Activated T-cell treated with anti-CD3 and anti-CD28 coated beads, Interleukin-2, amount 50 U/mL, for 4 hours (primary cell): ENCODE data around the gene CAMTA1. TPM values are rescaled to one million over a fixed set of nuclear protein-coding genes. Genes with fewer than 3 reads are reported as not detected.

Experiments
- ATAC-seq, 2 donors: fragments of 200-7000 bp; cut with Tn5 transposase; one replicate each; pipeline ENCODE4 v1.10.0; 2021
- DNase-seq: peaks from one replicate; pipeline ENCODE4 v3.0.0-alpha.2; 2020
- H3K27me3 Mint-ChIP-seq: one replicate; pipeline ENCODE4 v1.8.0; 2021; ENCODE audit warnings: low read depth, mixed read lengths
- H3K36me3 Mint-ChIP-seq: one replicate; pipeline ENCODE4 v1.8.0; 2022; ENCODE audit warnings: mixed read lengths; ENCODE audit not compliant: insufficient read depth
- H3K4me1 Mint-ChIP-seq: one replicate; pipeline ENCODE4 v1.8.0; 2021; ENCODE audit warnings: low read depth, mixed read lengths
- H3K4me3 Mint-ChIP-seq: one replicate; pipeline ENCODE4 v1.8.0; 2021; ENCODE audit warnings: mild to moderate bottlenecking, moderate library complexity, mixed read lengths
- H3K9me3 Mint-ChIP-seq: one replicate; pipeline ENCODE4 v1.8.0; 2021; ENCODE audit warnings: mixed read lengths
- total RNA-seq, 3 donors: library from RNA; stranded (reverse); gene quantifications; one replicate each; pipeline ENCODE4 v1.2.1, GENCODE V29; 2021

The CAMTA1 gene
- total RNA-seq, 3 donors from 2014 or later, result 47.5 to 50.3 (median 47.7) TPM

DNA sequence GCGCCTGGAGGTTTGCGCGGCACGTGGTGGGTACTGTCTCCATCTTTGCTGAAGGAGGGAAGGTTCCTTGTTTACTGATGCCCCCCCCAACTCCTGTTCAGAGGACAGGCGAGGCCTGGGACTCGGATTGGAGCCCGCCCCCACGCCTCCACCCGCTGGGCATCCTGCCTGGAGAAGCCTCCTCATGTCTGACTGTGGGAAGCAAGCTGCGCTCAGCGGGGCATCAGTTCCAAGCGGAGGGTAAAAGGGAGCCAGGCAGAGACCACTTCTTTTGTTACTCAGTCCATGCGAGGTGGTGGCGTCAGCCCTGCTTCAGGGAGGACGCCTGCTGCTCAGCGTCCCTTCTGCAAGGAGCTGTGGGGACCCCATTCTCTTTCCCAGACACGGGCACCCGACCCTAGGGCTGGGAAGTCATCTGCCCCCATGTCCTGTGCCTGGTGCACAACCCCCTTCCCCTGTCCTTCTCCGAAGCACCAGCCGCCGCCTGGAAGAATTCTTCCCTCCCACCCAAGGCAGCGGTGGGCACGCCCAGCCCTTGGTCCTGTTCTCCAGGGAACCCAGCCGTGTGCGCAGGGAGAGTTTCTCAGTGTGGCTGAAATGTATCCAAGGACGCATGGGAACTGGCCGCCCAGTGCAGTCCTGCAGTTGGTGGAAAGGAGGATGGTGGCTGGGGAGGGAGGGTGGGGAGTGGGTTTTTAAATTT, 414.0 kb downstream of the CAMTA1 start:
- Mint-ChIP-seq H3K4me3 (no peak overlapping the region), H3K27me3 (peaks cover 2% of the 10 kb centered on the region), H3K4me1 (no peaks in the 10 kb centered on the region), H3K36me3 (no peaks in the 10 kb centered on the region), H3K9me3 (peaks cover 9% of the 10 kb centered on the region)
- ATAC-seq (no peak), DNase-seq (no peak)

DNA sequence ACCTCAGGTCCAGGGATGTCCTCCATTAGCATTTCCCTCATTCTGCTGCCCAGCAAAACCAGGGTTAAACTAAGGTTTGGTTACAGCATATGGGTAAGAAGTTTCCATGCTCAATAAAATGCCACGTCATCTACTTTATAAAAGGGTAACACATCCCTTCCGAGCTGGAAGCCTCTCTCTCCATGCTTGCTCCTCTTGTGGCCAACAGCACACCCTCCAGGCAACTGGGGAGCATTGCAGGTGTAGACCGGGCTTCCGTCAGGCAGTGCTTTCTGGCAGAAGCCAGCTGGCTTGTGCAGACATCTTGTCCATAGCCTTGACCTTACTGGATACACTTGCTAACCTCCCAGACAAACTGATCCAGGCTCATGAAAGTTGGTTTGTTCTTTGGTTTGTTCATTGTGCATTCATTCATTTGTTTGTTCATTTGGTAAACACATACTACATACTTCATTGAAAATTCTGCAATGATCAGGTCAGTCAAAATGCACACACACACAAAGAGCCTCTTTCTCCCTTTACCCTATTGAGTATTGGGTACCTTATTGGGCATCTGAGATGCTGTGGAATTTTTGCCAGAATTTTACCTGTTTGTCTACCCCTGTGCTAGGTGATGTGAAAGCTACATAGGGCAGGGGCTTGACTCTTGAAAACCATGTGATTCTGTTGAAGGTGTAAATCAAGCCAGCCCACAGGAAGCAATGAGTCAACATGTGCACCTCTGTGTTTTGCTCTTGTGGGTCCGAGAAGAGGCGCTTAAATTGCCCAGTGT, 422.8 kb downstream of the CAMTA1 start:
- no peaks in the 10 kb centered on the region for H3K36me3 Mint-ChIP-seq
- no peaks in the 10 kb centered on the region for H3K4me1 Mint-ChIP-seq
- no peak overlapping the region for H3K4me3 Mint-ChIP-seq
- ATAC-seq, result no peak
- H3K27me3 Mint-ChIP-seq, result peaks cover 34% of the 10 kb centered on the region
- H3K9me3 Mint-ChIP-seq, result peaks cover 8% of the 10 kb centered on the region
- no peak for DNase-seq

DNA sequence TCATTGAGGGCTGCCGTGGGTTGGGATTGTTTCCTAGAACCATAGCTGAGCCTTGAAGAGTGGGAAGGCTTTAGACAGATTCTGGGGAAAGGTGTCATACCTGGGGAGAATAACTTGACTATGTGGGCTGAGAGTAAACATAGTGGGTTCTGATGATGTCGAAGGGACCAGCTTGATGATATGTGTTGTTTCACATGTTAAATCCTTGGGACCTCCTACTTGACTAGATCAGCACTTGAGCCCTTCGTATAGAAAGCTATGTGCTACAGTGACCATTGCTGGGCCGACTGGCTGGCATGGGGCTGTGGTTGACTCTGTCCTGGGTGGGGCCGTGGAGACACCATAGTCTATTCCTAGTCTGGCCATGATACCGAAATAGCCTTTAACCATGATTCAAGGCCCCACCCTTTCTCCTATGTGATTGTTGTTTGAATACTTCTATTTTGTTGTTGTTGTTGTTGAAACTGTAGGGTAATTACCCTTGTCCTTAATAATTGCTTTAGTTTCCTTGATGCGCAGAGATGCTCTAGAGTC, 423.5 kb downstream of the CAMTA1 start:
- no peak for ATAC-seq

DNA sequence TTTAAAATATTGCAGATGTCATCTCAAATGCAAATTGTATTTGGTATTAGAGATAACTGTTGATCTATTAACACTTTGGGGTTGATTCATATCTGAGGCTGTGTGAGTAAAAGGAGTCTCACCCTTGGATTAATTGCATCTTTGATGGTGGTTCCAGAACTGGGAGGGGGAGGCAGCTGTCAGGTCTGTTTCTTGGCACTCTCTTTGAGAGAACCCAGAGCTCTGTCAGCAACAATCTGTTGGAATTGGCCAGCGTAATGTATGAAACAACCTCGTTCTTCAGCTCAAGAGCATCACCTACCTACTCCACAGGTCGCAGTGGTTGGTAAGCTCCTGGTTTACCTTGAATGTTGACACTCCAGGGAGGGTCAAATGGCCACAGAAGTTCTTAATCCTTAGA, 424.1 kb downstream of the CAMTA1 start:
- Mint-ChIP-seq H3K36me3 (no peaks in the 10 kb centered on the region), H3K4me1 (no peaks in the 10 kb centered on the region), H3K27me3 (peaks cover 32% of the 10 kb centered on the region), H3K9me3 (peaks cover 4% of the 10 kb centered on the region), H3K4me3 (no peak overlapping the region)
- ATAC-seq (no peak), DNase-seq (no peak)

More for the DNA sequence above, 423.5 kb downstream of the CAMTA1 start:
- no peak for DNase-seq
- H3K4me3 Mint-ChIP-seq, result no peak overlapping the region
- peaks cover 4% of the 10 kb centered on the region for H3K9me3 Mint-ChIP-seq
- no peaks in the 10 kb centered on the region for H3K4me1 Mint-ChIP-seq
- H3K36me3 Mint-ChIP-seq, result no peaks in the 10 kb centered on the region
- H3K27me3 Mint-ChIP-seq, result peaks cover 34% of the 10 kb centered on the region

DNA sequence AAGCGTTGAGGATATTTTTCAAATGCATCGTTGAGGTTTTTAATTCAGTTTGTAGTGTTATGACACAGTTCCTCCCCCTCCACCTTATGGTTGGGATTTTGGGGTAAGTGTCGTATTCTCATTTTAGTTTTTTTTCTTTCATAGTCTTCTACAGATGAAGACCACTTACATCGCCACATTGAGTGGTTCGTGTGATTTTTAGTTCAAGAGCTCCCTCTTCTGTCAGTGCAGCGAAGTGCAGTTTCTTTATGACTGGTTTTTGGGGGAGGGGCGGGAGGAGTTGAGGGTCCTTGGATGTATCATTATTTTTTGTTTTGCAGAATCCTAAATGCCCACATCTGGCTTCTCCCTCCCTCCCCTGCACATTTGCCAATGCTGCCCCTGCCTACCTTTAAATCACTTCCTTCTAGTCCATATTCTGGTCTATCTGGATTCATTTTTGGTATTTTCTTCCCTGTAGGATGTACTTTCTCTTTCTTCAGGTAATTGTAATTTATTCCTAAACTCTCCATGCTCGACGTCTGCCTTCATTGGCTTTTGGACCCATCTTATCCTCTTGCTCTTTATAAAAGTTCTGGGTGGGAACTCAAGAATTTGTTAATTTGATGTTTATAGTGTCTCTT, 433.1 kb downstream of the CAMTA1 start:
- DNase-seq (no peak), ATAC-seq (no peak)
- peaks cover 26% of the 10 kb centered on the region for H3K27me3 Mint-ChIP-seq
- H3K9me3 Mint-ChIP-seq, result no peaks in the 10 kb centered on the region
- no peaks in the 10 kb centered on the region for H3K4me1 Mint-ChIP-seq
- H3K4me3 Mint-ChIP-seq, result no peak overlapping the region
- H3K36me3 Mint-ChIP-seq, result no peaks in the 10 kb centered on the region

DNA sequence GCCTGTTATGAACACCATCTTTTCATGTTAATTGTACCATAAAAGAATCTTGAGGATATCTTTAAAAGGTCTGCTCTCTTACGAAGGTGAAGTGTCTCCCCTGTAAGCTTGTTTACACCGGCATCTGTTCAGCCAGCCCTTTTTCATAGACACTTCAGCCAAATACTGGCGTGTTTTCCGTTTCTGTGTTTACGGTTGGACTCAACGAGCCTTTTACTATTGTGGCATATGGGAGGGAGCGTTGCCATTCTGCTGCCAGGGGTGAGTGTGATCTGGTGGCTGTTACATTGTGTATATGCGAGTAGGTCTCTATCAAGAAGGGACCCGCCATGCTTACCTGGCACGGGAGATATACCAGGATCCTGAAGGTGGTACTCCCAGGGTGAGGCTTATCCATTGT, 433.8 kb downstream of the CAMTA1 start:
- Mint-ChIP-seq H3K36me3 (no peaks in the 10 kb centered on the region), H3K9me3 (no peaks in the 10 kb centered on the region), H3K4me1 (no peaks in the 10 kb centered on the region), H3K27me3 (peaks cover 26% of the 10 kb centered on the region), H3K4me3 (no peak overlapping the region)
- ATAC-seq, result no peak
- no peak for DNase-seq

DNA sequence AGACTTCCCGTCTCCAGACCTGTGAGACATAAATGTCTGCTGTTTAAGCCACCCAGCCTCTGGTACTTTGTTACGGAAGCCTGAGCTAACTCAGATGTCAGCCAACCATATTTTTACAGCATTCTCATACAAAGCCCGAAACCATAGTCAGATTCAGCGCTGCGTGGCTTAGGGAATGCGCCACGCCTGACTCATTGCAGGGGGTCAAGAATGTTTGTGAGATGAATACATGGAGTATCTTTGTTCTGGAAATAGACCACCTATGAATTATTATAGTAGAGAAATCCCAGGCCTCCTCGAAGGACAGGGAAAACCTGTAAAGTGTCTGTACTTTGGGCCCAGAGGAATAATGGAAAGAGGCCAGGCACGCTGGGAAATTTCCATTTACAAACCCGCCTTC, 434.8 kb downstream of the CAMTA1 start:
- DNase-seq (no peak), ATAC-seq (no peak)
- peaks cover 23% of the 10 kb centered on the region for H3K27me3 Mint-ChIP-seq
- H3K4me3 Mint-ChIP-seq, result no peak overlapping the region
- no peaks in the 10 kb centered on the region for H3K36me3 Mint-ChIP-seq
- no peaks in the 10 kb centered on the region for H3K4me1 Mint-ChIP-seq
- no peaks in the 10 kb centered on the region for H3K9me3 Mint-ChIP-seq

DNA sequence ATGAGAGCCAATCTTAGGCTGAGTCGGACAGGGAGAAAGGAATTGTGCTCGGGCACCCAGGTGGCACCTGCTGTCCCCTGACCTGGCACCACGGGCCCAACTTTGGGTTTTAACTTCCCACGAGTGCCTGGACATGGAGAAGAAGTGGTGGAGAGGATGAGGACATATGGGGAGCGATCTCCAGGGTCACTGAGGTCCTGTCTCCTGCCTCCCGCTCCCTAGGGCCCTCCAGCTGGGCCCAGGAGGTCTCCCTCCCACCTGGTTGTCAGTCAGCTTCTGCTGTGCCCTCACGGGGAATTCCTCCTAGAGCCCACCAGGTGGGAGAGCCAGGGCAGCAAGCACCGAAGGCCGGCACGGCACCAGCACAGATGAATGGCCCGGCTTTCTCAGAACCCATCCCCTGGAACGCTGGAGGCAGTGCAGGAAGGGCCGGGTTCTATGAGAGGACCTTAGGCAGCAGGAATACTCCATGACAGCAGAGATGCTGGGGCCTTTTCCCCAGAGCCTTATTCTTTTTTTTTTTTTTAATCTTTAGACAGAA, 435.5 kb downstream of the CAMTA1 start:
- no peaks in the 10 kb centered on the region for H3K9me3 Mint-ChIP-seq
- DNase-seq (no peak), ATAC-seq (no peak)
- no peaks in the 10 kb centered on the region for H3K36me3 Mint-ChIP-seq
- no peaks in the 10 kb centered on the region for H3K4me1 Mint-ChIP-seq
- no peak overlapping the region for H3K4me3 Mint-ChIP-seq
- H3K27me3 Mint-ChIP-seq, result peaks cover 23% of the 10 kb centered on the region

DNA sequence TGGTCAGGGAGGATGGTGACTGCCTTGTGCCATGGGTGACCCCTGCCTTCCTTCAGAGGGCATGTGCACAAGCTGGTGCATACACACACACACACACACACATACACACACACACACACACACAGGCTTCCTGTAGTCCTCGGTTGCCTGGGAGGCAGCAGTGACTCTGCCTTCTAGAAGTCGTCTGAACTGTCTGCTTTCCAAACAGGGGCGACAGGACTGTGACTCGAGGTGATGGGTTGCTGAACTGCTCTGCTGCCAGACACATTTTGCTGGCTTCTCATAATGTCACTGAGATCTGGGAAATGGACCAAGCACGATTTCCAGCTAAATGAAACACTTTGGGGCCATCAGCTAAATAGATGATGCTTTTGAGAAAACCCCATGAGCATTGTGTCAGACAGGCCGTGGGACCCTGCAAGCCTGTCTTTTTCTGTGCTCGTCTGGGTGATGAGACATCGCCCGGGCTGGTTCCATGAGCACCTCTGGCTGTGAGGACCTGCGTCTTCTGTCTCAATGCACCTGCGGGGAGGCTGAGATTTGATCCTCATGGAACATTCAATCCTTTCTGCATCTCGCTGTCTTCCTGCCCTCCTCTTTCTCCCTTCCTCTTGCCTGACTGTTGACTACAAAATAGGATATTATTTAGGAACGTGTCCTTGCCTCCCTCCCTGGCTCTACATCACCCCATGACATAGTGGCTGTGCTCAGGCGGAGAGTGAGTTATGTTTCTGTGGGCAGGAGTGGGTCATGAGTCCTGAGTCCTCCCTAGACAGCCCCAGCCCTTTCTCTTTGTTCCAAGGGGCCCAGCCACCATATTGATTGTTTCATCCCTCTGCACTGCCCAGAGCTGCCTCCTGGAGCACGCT, 436.8 kb downstream of the CAMTA1 start:
- Mint-ChIP-seq H3K4me3 (no peak overlapping the region), H3K9me3 (no peaks in the 10 kb centered on the region), H3K4me1 (no peaks in the 10 kb centered on the region), H3K27me3 (peaks cover 13% of the 10 kb centered on the region), H3K36me3 (no peaks in the 10 kb centered on the region)
- ATAC-seq (no peak), DNase-seq (no peak)

DNA sequence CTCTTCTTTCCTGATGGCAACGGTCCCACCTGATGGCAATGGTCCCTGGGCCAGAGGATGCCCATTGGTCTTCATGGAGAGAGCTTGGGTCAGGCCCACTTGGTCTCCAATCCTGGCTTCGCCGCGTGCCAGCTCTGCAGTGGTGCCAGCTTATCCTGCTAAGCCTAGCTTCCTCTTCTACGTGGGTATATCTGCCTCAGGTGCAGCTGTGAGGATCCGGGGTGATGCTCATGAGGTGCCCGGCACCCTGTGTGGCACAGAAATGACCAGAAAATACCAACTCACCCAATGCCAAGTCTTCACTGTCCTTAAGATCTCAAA, 437.4 kb downstream of the CAMTA1 start:
- DNase-seq (no peak), ATAC-seq (no peak)
- Mint-ChIP-seq H3K27me3 (peaks cover 11% of the 10 kb centered on the region), H3K4me1 (no peaks in the 10 kb centered on the region), H3K36me3 (no peaks in the 10 kb centered on the region), H3K9me3 (no peaks in the 10 kb centered on the region), H3K4me3 (no peak overlapping the region)

DNA sequence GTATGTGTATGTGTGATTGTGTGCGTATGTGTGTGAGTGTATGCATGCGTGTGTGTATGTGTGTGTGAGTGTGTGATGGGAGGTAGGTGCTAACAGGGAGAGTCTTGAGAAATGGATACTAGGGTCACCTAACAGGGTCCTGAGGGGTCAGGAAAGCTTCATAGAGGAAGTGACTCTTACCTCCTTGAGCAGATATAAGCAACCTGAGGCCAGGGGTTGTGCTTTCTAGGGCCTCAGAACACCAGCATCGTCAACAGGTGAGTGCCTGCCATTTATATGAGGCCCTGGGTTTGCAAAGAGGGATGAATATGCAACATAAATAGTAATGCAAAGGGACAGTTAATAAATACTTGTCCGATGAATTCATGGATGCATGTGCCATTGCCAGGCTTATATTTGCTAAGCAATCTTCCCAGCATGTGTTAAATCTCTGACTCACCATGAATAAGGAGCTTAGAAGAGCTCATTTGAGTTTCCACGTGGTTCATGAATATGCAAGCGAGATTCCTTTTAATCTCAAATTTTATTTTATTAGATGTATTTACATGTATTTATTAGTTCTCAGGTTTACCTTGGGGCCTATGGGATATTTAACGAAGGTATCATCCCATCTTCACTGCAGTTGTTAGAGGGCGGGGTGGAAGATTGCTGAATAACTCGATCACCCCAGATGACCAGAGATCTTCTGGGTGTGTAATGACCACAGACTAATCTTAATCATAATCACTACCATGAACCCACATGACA, 438.3 kb downstream of the CAMTA1 start:
- DNase-seq, result no peak
- no peaks in the 10 kb centered on the region for H3K9me3 Mint-ChIP-seq
- no peak overlapping the region for H3K4me3 Mint-ChIP-seq
- ATAC-seq, result no peak
- peaks cover 11% of the 10 kb centered on the region for H3K27me3 Mint-ChIP-seq
- no peaks in the 10 kb centered on the region for H3K36me3 Mint-ChIP-seq
- H3K4me1 Mint-ChIP-seq, result no peaks in the 10 kb centered on the region

DNA sequence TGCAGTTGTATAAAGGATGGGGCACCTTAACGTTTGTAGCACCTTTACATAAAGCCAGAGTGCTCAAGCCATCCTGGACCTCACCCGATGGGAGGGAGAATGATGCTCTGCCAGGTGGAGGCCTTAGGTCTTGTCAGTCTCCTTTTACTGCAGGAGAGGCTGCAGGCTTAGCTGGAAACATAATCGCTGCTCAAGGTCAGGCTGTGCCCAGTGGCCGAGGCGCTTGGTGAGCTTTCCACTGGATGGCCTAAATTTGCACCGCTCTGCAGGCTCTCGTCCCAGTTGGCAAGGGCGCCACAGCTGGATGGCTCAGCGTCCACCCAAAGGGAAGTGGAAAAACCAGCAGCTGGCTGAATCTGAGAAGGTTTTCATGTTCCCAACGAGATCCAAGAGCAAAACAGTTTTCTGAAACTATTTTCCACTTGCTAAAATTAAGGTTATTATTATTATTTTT, 438.9 kb downstream of the CAMTA1 start:
- H3K4me1 Mint-ChIP-seq, result no peaks in the 10 kb centered on the region
- ATAC-seq (no peak), DNase-seq (no peak)
- no peaks in the 10 kb centered on the region for H3K9me3 Mint-ChIP-seq
- no peaks in the 10 kb centered on the region for H3K36me3 Mint-ChIP-seq
- H3K27me3 Mint-ChIP-seq, result peaks cover 8% of the 10 kb centered on the region
- H3K4me3 Mint-ChIP-seq, result no peak overlapping the region

DNA sequence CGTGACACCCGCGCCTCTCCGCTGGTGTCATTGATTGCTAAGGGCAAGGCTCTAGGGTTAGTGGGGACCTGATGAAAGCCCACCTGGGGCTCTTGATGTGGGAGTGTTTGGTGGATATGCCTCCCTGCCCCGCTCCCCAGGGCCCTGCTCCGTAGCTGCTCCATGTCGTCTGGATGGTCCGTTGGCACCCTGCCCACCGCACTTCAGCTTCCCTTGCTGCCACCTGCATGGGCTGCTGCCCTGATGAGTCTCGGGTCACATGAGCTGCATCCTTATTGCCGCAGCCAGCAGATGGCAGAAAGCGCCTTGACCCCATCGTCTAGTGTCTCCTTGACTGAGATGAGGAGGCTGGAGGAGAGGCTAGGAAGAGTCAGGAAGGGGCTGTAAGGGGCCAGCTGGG, 439.4 kb downstream of the CAMTA1 start:
- H3K4me1 Mint-ChIP-seq, result no peaks in the 10 kb centered on the region
- ATAC-seq, result no peak
- H3K36me3 Mint-ChIP-seq, result no peaks in the 10 kb centered on the region
- peaks cover 8% of the 10 kb centered on the region for H3K27me3 Mint-ChIP-seq
- no peak for DNase-seq
- no peak overlapping the region for H3K4me3 Mint-ChIP-seq
- no peaks in the 10 kb centered on the region for H3K9me3 Mint-ChIP-seq
